Heart left ventricle (tissue), 16 donors: ENCODE measurements around the gene PPP2R5D. TPM values are rescaled to one million over a fixed set of nuclear protein-coding genes. Genes with fewer than 3 reads are reported as not detected.
A peak's percentile ranks its signal among the peaks of the same experiment; 100 is the strongest.

Experiments
- ATAC-seq, 4 donors: fragments of 200-7000 bp; cut with Tn5 transposase; one replicate each; pipeline ENCODE4 v1.9.1; 2020 to 2022; ENCODE audit warnings: moderate library complexity in 4 of 4, mild to moderate bottlenecking in 3 of 4, moderate number of reproducible peaks in 1 of 4
- DNase-seq, 5 donors: peaks; one replicate each; pipeline ENCODE4 v3.0.0-alpha.2; 2020
- H3K27ac ChIP-seq, 12 donors: fragments of 200-600 bp; sonication (generic) in 4 of 12; one replicate each; pipeline versions ENCODE4 v1.5.0 to v1.8.0; 2016 to 2022; ENCODE audit warnings: mild to moderate bottlenecking in 2 of 12
- H3K27me3 ChIP-seq, 9 donors: fragments of 200-600 bp; sonication (generic) in 2 of 9; one replicate each; pipeline versions ENCODE4 v1.5.1 to v1.8.0; 2016 to 2022; ENCODE audit warnings: mild to moderate bottlenecking in 3 of 9
- H3K36me3 ChIP-seq, 9 donors: fragments of 200-600 bp; sonication (generic) in 2 of 9; one replicate each; pipeline versions ENCODE4 v1.5.0 to v1.8.0; 2018 to 2022; ENCODE audit warnings: mild to moderate bottlenecking in 2 of 9
- H3K4me1 ChIP-seq, 12 donors: fragments of 200-600 bp; sonication (generic) in 4 of 12; one replicate each; pipeline versions ENCODE4 v1.5.0 to v1.8.0; 2016 to 2022; ENCODE audit warnings: mild to moderate bottlenecking in 3 of 12
- H3K4me3 ChIP-seq, 12 donors: fragments of 200-600 bp; sonication (generic) in 4 of 12; one replicate each; pipeline versions ENCODE4 v1.5.0 to v1.8.0; 2017 to 2022; ENCODE audit warnings: mild to moderate bottlenecking in 9 of 12, moderate library complexity in 4 of 12
- H3K9me3 ChIP-seq, 12 donors: fragments of 200-600 bp; sonication (generic) in 4 of 12; one replicate each; pipeline versions ENCODE4 v1.5.0 to v1.8.0; 2016 to 2022; ENCODE audit warnings: mild to moderate bottlenecking in 1 of 12
- POLR2A ChIP-seq, 2 donors: fragments of 450-650 bp; IDR thresholded peaks; one replicate each; pipeline ENCODE4 v1.6.1; 2017; ENCODE audit warnings: antibody characterized with exemption in 2 of 2, mild to moderate bottlenecking in 2 of 2, moderate library complexity in 2 of 2
- WGBS, 4 donors: extraction: QIAGEN DNeasy Blood & Tissue Kit in 2 of 4; methylation state at CpG; one replicate each; pipeline versions ENCODE4 v1.1.5 to v1.1.7; 2013 to 2018; 5-methylcytosine and 5-hydroxymethylcytosine counted together
- intact Hi-C, 10 donors: fragments of 100-400 bp; cut with DNase I; formaldehyde crosslinking; loops; one replicate each; pipeline versions ENCODE4 v1.11.1 to v1.14.2; 2022
- polyA plus RNA-seq, 2 donors: library from polyadenylated mRNA; stranded (reverse); fragments of 200-250 nt; gene quantifications; one replicate each; pipeline ENCODE4 v1.2.3, GENCODE V29; 2013
- total RNA-seq, 9 donors: library from RNA; depleted of rRNA in 2 of 9; stranded (reverse); fragments of >200 nt in 2 of 9; fragmentation: NEBNext Ultra II Directional in 3 of 9; extraction: Animal tissue kit (Norgen Biotek cat#: 25700) in 3 of 9; gene quantifications; one replicate each; pipeline versions ENCODE4 v1.1.0 to v1.2.4, GENCODE V29; 2016 to 2023
- TF ChIP-seq, protein P1 (sequence below), 12 donors: fragments of 200-600 bp; sonication (generic) in 4 of 12; IDR thresholded peaks; one replicate each; pipeline versions ENCODE4 v1.5.0 to v1.8.0; 2018 to 2022; ENCODE audit warnings: antibody characterized with exemption in 12 of 12, mild to moderate bottlenecking in 5 of 12
- donor health status: ischemic (EF 13 %, LVEDD 7.1; RV severe dilation, severe dysfunction).
- donor health status: healthy with polysubstance abuse.
- donor health status: DM: no; HTN: yes; CAD: no.
- donor health status: DM: no; HTN: no; CAD: no.
- donor health status: ischemic (EF 25% LVEDD 6.9; RV normal size, moderate dysfunction).
- donor health status: ischemic (EF 25% LVEDD 5.7; RV mildly dilated, moderate dysfunction).
- donor health status: healthy.
- donor health status: DM: yes; HTN: yes; CAD: no.
- donor health status: ischemic (EF 35%, LVEDD 5.7; RV mildly dilated, moderate dysfunction).
- donor health status: nonischemic (EF 11% LVEDD 7.7; RV severe dilation, severe dysfunction).
- donor health status: DM: yes; HTN: yes; CAD: no.
- donor health status: PGD.
- donor health status: ischemic (EF 29% LVEDD 5.4; RV normal size, mild dysfunction).
- donor health status: nonischemic (EF 23%, LVEDD 6.1; RV moderate dilation, normal function).

PPP2R5D gene
- total and polyA plus RNA-seq, 11 donors: 21.4 to 51.3 (median 35.1) TPM

- no peak overlapping the region for H3K4me3 ChIP-seq
- H3K9me3 ChIP-seq: no peaks in the 10 kb centered on the region
- no peaks in the 10 kb centered on the region for H3K27me3 ChIP-seq
- TF ChIP-seq POLR2A (IDR thresholded peaks at IDR 0.05): no peak
- intact Hi-C loops: no loop called here
- ATAC-seq (no peak), DNase-seq (no peak)
- H3K27ac ChIP-seq: no peak overlapping the region
- peaks cover 0 to 89% (median 74%) of the 10 kb centered on the region in 9 donors for H3K36me3 ChIP-seq
- WGBS, 4 donors: 86 to 95% (median 93%) methylated on average over 2 of the region's 2 CpGs
- H3K4me1 ChIP-seq: peaks cover 0 to 24% (median 5%) of the 10 kb centered on the region in 12 donors
Observed at GRCh38 chr6:43034190-43034525, 49.8 kb downstream of the PPP2R5D start.

DNA sequence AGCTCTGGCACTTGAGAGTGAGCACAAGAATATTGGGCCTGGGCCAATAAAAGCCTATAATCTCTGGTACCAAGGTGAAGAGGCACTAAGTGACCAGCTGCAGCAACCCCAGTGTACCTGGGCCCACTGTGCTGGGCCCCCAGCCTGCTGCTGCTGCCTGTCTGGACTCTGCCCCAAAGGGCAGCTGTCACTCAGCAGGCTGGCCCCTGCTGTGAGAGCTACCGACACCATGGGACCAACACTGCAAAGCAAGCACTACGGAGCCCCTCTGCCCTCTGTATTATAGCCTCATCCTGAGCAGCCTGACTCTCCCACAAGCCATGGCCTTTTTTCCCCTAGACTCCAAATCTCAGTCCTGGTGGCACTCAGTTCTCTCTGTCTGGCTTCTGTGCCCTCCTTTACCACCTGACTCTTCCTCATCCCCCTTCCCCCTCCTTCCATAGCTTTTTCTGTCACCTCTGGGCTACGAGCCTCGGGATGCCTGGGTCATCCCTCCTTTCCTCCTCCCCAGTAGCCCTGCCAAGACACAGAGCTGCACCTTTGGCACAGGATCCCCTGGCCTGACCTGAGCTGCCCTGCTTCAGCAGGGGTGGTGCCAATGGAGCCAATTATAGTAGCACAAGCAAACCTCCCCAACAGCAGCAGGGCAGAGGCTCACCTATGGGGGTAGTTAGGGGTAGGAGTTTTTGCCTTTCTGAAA is 51.3 kb downstream of the PPP2R5D start:
- no peak overlapping the region for H3K4me3 ChIP-seq
- H3K36me3 ChIP-seq: peaks cover 0 to 88% (median 72%) of the 10 kb centered on the region in 9 donors
- DNase-seq (peak in 4 of 5 donors; percentile 65 to 87 (median 77)), ATAC-seq (peak; percentile 88 to 96 (median 92))
- intact Hi-C loops: no loop called here
- H3K4me1 ChIP-seq: peaks cover 0 to 24% (median 5%) of the 10 kb centered on the region in 12 donors
- TF ChIP-seq, protein P1, sequence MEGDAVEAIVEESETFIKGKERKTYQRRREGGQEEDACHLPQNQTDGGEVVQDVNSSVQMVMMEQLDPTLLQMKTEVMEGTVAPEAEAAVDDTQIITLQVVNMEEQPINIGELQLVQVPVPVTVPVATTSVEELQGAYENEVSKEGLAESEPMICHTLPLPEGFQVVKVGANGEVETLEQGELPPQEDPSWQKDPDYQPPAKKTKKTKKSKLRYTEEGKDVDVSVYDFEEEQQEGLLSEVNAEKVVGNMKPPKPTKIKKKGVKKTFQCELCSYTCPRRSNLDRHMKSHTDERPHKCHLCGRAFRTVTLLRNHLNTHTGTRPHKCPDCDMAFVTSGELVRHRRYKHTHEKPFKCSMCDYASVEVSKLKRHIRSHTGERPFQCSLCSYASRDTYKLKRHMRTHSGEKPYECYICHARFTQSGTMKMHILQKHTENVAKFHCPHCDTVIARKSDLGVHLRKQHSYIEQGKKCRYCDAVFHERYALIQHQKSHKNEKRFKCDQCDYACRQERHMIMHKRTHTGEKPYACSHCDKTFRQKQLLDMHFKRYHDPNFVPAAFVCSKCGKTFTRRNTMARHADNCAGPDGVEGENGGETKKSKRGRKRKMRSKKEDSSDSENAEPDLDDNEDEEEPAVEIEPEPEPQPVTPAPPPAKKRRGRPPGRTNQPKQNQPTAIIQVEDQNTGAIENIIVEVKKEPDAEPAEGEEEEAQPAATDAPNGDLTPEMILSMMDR (IDR thresholded peaks at IDR 0.05): no peak
- no peak for TF ChIP-seq POLR2A (IDR thresholded peaks at IDR 0.05)
- peak overlapping the region in 11 of 12 donors; percentile 7 to 80 (median 55) for H3K27ac ChIP-seq
- H3K9me3 ChIP-seq: no peaks in the 10 kb centered on the region
- no peaks in the 10 kb centered on the region for H3K27me3 ChIP-seq
- 34 to 48% (median 40%) methylated on average over 4 of the region's 4 CpGs for WGBS, 4 donors

GRCh38 chr6:43036712-43037111 is 52.3 kb downstream of the PPP2R5D start:
- H3K27ac ChIP-seq: peak overlapping the region in 5 of 12 donors; percentile 6 to 80 (median 53)

GRCh38 chr6:43037197-43037596 is 52.8 kb downstream of the PPP2R5D start:
- intact Hi-C loops: no loop called here
- Histone ChIP-seq H3K9me3 (no peaks in the 10 kb centered on the region), H3K4me3 (no peak overlapping the region), H3K27me3 (no peaks in the 10 kb centered on the region), H3K27ac (peak overlapping the region in 4 of 12 donors; percentile 6 to 53 (median 36)), H3K4me1 (peaks cover 0 to 24% (median 5%) of the 10 kb centered on the region in 12 donors), H3K36me3 (peaks cover 0 to 82% (median 64%) of the 10 kb centered on the region in 9 donors)
- ATAC-seq (peak in 3 of 4 donors; percentile 28 to 42 (median 41)), DNase-seq (no peak)
- TF ChIP-seq POLR2A (IDR thresholded peaks at IDR 0.05): no peak
- TF ChIP-seq, protein P1 (IDR thresholded peaks at IDR 0.05): no peak
- WGBS, 4 donors: 49 to 67% (median 59%) methylated on average over 5 of the region's 5 CpGs

More at GRCh38 chr6:43036712-43037111, 52.3 kb downstream of the PPP2R5D start:
- H3K4me3 ChIP-seq: no peak overlapping the region
- peaks cover 0 to 84% (median 68%) of the 10 kb centered on the region in 9 donors for H3K36me3 ChIP-seq
- ATAC-seq: no peak
- H3K4me1 ChIP-seq: peaks cover 0 to 24% (median 5%) of the 10 kb centered on the region in 12 donors
- TF ChIP-seq, protein P1 (IDR thresholded peaks at IDR 0.05): no peak
- no peak for TF ChIP-seq POLR2A (IDR thresholded peaks at IDR 0.05)
- no peaks in the 10 kb centered on the region for H3K9me3 ChIP-seq
- WGBS, 4 donors: 90 to 92% (median 91%) methylated on average over 9 of the region's 9 CpGs
- H3K27me3 ChIP-seq: no peaks in the 10 kb centered on the region
- intact Hi-C loops: no loop called here
- DNase-seq: no peak
